AG10803 (cell line): Measurements from ENCODE around the gene ZNF234.
"Not testable (repeated sequence)": the region's sequence is repeated elsewhere in the genome, so short reads cannot be mapped to it uniquely, and the experiment has no call there.

Experiments
- DNase-seq: peaks from one replicate; pipeline ENCODE4 v3.0.0; 2010; ENCODE audit warnings: low read depth
- H3K4me3 ChIP-seq: 2 replicates; pipeline ENCODE4 v1.5.1; 2011; ENCODE audit warnings: mild to moderate bottlenecking, low read length, control low read depth
- CTCF ChIP-seq: conservative IDR thresholded peaks from 2 replicates; pipeline ENCODE4 v1.5.1; 2011; ENCODE audit warnings: mild to moderate bottlenecking, low read length, control low read depth, inconsistent platforms

ZNF234 gene

DNA sequence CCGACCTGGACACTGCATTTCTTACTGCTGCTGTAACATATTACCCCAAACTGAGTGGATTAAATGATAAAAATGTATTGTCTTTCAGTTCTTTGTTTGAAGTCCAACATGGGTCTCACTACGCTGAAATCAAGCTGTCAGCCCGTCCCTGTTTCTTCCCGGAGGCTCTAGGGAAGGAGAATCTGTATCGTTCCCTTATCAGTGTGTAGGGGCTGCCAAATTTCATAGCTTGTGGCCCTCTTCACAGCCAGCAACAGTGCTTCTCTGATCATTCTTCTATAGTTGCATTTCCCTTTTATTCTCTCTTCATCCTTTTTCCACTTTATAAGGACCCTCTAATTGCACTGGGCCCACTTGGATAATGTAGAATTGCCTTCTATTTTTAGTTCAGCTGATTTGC is 10.1 kb downstream of the ZNF234 start:
- no peak for DNase-seq
- no peak for TF ChIP-seq CTCF
- H3K4me3 ChIP-seq: no peak overlapping the region

DNA sequence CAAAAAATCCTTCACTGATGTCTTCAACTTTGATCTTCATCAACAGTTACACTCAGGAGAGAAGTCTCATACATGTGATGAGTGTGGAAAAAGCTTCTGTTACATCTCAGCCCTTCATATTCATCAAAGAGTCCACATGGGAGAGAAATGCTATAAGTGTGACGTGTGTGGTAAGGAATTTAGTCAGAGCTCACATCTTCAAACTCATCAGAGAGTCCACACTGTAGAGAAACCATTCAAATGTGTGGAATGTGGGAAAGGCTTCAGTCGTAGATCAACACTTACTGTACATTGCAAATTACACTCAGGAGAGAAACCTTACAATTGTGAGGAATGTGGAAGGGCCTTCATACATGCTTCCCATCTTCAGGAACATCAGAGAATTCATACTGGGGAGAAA is 15.1 kb downstream of the ZNF234 start:
- H3K4me3 ChIP-seq: no peak overlapping the region
- DNase-seq: no peak
- TF ChIP-seq CTCF: no peak

- no peak for TF ChIP-seq CTCF
- no peak for DNase-seq
- H3K4me3 ChIP-seq: no peak overlapping the region
Observed at GRCh38 chr19:44163789-44164188, 22.4 kb downstream of the ZNF234 start.

GRCh38 chr19:44164327-44164672 is 22.9 kb downstream of the ZNF234 start:
- peak overlapping the region; percentile 98 for H3K4me3 ChIP-seq
- DNase-seq: no peak
- no peak for TF ChIP-seq CTCF

GRCh38 chr19:44164673-44165512 is 23.5 kb downstream of the ZNF234 start, which contains the start of gene ZNF226:
Gene ZNF226 (plus strand): TSS chr19:44165100. CDS start chr19:44170081, 4,981 bp downstream.
- peak within 1 kb of the TSS; percentile 98 for H3K4me3 ChIP-seq
- no peak for TF ChIP-seq CTCF
- peak; percentile 99 for DNase-seq

DNA sequence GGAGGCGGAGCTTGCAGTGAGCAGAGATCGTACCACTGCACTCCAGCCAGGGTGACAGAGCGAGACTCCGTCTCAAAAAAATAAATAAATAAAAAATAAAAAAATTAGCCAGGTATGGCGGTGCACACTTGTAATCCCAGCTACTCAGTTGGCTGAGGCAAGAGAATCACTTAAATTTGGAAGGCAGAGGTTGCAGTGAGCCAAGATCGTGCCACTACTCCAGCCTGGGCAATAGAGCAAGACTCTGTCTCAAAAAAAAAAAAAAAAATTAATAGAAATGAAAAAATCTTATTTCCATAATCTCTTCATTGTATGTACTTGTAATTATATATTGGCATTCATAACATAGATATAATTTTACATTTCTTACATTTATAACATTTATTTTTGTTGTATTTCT is 29.3 kb downstream of the ZNF234 start:
- not testable (repeated sequence) for DNase-seq, H3K4me3 ChIP-seq

GRCh38 chr19:44176590-44176989 is 35.2 kb downstream of the ZNF234 start:
- TF ChIP-seq CTCF: no peak

More at GRCh38 chr19:44176590-44176989, 35.2 kb downstream of the ZNF234 start:
- DNase-seq: no peak
- no peak overlapping the region for H3K4me3 ChIP-seq
